K562 (cell line): ENCODE measurements around the gene APLP1. TPM values are rescaled to one million over a fixed set of nuclear protein-coding genes. Genes with fewer than 3 reads are reported as not detected.

ENCODE experiments used
- CBX1 ChIP-seq: sonication (generic); IDR thresholded peaks from 2 replicates; pipeline ENCODE4 v1.6.1; 2016; ENCODE audit warnings: antibody characterized with exemption, low read depth, mild to moderate bottlenecking
- FIP1L1 ChIP-seq: fragments of 200-400 bp; formaldehyde crosslinking; IDR thresholded peaks from 2 replicates; pipeline ENCODE4 v1.6.1; 2018; ENCODE audit warnings: mild to moderate bottlenecking, low read depth, low read length; ENCODE audit not compliant: poor library complexity, severe bottlenecking
- ILF3 ChIP-seq: fragments of 450-650 bp; IDR thresholded peaks from 2 replicates; pipeline ENCODE4 v1.6.1; 2018; ENCODE audit warnings: antibody characterized with exemption, mild to moderate bottlenecking, moderate library complexity, borderline replicate concordance
- MEF2D ChIP-seq: conservative IDR thresholded peaks from 2 replicates; pipeline ENCODE4 v1.6.1; 2016; ENCODE audit warnings: low read depth, missing genetic modification characterization, missing compliant biosample characterization
- MXI1 ChIP-seq: IDR thresholded peaks from 2 replicates; pipeline ENCODE4 v1.6.1; 2011; ENCODE audit warnings: low read depth, mild to moderate bottlenecking, improper control_type of control experiment, low read length
- NR2C1 ChIP-seq, 2 experiments: fragments of 450-650 bp; IDR thresholded peaks; 2 replicates each; pipeline ENCODE4 v1.6.1; 2017; ENCODE audit warnings: mild to moderate bottlenecking in 2 of 2, antibody characterized with exemption in 1 of 2, inconsistent platforms in 1 of 2, missing compliant biosample characterization in 1 of 2, missing genetic modification characterization in 1 of 2
- NR2C2 ChIP-seq, 2 experiments: fragments of 200-800 bp in 1 of 2; sonication (Bioruptor generic) in 1 of 2; sonication (generic) in 1 of 2; formaldehyde crosslinking in 1 of 2; IDR thresholded peaks; 2 replicates each; pipeline versions ENCODE4 v1.6.1 to v1.8.0; 2016 to 2022; ENCODE audit warnings: mild to moderate bottlenecking in 1 of 2, missing compliant biosample characterization in 1 of 2, missing genetic modification characterization in 1 of 2, missing genetic modification reagents in 1 of 2
- PURB ChIP-seq: sonication (generic); formaldehyde crosslinking; IDR thresholded peaks from 2 replicates; pipeline ENCODE4 v1.9.0; 2021; ENCODE audit warnings: low read depth, mild to moderate bottlenecking, missing genetic modification reagents
- RAD51 ChIP-seq: fragments of 450-650 bp; IDR thresholded peaks from 2 replicates; pipeline ENCODE4 v1.7.1; 2016; ENCODE audit warnings: low read depth, mild to moderate bottlenecking, borderline replicate concordance
- SOX6 ChIP-seq: fragments of 450-650 bp; IDR thresholded peaks from 2 replicates; pipeline ENCODE4 v1.6.1; 2014; ENCODE audit warnings: mild to moderate bottlenecking
- TAF7 ChIP-seq: fragments of 450-650 bp; IDR thresholded peaks from 2 replicates; pipeline ENCODE4 v1.6.1; 2016; ENCODE audit warnings: missing genetic modification characterization, missing compliant biosample characterization
- TARDBP ChIP-seq: fragments of 450-650 bp; IDR thresholded peaks from 2 replicates; pipeline ENCODE4 v1.6.1; 2016
- ZBED1 ChIP-seq: IDR thresholded peaks from 2 replicates; pipeline ENCODE4 v1.6.1; 2014
- ZNF318 ChIP-seq, 2 experiments: fragments of 450-650 bp; IDR thresholded peaks; 2 replicates each; pipeline ENCODE4 v1.6.1; 2016; ENCODE audit warnings: mild to moderate bottlenecking in 2 of 2, borderline replicate concordance in 1 of 2, low read depth in 1 of 2, moderate library complexity in 1 of 2
- polyA plus RNA-seq, 8 experiments: library from polyadenylated mRNA; depleted of rRNA in 4 of 8; stranded (reverse) in 5 of 8; unstranded in 3 of 8; fragments of >200 nt; fragmentation: Nextera tagmentation in 2 of 8; fragmentation: Illumina TruSeq in 1 of 8; extraction: Ambion mirVana in 2 of 8; extraction: Trizol in 1 of 8; gene quantifications; 2 replicates each; pipeline versions ENCODE4 v1.2.1 to v1.2.3, GENCODE V29; 2011 to 2014; ENCODE audit warnings: inconsistent platforms in 1 of 8, missing spikeins in 1 of 8
- total RNA-seq, 7 experiments: library from RNA; depleted of rRNA in 6 of 7; stranded (reverse); fragments of >200 nt in 6 of 7; fragmentation: Illumina TruSeq in 2 of 7; extraction: Trizol in 2 of 7; gene quantifications; 2 replicates each; pipeline versions ENCODE4 v1.2.1 to v1.2.3, GENCODE V29; 2011 to 2021; ENCODE audit warnings: low replicate concordance in 1 of 7
- TF ChIP-seq, protein P1 (sequence below): fragments of 250-450 bp; sonication (Bioruptor Pico); IDR thresholded peaks from 2 replicates; pipeline ENCODE4 v1.8.0; 2022; ENCODE audit warnings: inconsistent platforms, mild to moderate bottlenecking, moderate library complexity, borderline replicate concordance
- TF ChIP-seq, protein P2 (sequence below): fragments of 450-650 bp; formaldehyde crosslinking; conservative IDR thresholded peaks from 2 replicates; pipeline ENCODE4 v1.4.0; 2022; ENCODE audit warnings: mild to moderate bottlenecking, missing genetic modification characterization

APLP1 gene
- total and polyA plus RNA-seq, 9 of the 15 experiments (the other 6 are each of a cell fraction or from before 2014, with no cell fraction given) = 0.69 to 9.9 (median 4.7) TPM

- TF ChIP-seq ILF3 (no peak), SOX6 (0 out of 2 replicates have a peak, but pooled peaks have one; percentile 34), FIP1L1 (no peak), ZBED1 (no peak), TARDBP (no peak), TAF7 (tag) (no peak), RAD51 (no peak), ZNF318 (IDR thresholded peaks at IDR 0.05; ENCODE audit: borderline replicate concordance in 1 of 2, low read depth in 1 of 2) (peak in 1 of 2 experiments; percentile 76; a peak in 2 of 4 replicates), PURB (no peak), CBX1 (peak; percentile 95), NR2C2 (CRISPR knock-in tag; IDR thresholded peaks at IDR 0.05) (no peak), NR2C2 (tag; IDR thresholded peaks at IDR 0.05) (peak; percentile 40; the same call in 1 of the 2 replicates), MXI1 (no peak), MEF2D (tag) (no peak; the same call in 1 of the 2 replicates), NR2C1 (IDR thresholded peaks at IDR 0.05) (no peak), NR2C1 (tag; IDR thresholded peaks at IDR 0.05) (no peak)
- TF ChIP-seq, protein P1, sequence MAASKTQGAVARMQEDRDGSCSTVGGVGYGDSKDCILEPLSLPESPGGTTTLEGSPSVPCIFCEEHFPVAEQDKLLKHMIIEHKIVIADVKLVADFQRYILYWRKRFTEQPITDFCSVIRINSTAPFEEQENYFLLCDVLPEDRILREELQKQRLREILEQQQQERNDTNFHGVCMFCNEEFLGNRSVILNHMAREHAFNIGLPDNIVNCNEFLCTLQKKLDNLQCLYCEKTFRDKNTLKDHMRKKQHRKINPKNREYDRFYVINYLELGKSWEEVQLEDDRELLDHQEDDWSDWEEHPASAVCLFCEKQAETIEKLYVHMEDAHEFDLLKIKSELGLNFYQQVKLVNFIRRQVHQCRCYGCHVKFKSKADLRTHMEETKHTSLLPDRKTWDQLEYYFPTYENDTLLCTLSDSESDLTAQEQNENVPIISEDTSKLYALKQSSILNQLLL (CRISPR knock-in tag) = no peak
- TF ChIP-seq, protein P2, sequence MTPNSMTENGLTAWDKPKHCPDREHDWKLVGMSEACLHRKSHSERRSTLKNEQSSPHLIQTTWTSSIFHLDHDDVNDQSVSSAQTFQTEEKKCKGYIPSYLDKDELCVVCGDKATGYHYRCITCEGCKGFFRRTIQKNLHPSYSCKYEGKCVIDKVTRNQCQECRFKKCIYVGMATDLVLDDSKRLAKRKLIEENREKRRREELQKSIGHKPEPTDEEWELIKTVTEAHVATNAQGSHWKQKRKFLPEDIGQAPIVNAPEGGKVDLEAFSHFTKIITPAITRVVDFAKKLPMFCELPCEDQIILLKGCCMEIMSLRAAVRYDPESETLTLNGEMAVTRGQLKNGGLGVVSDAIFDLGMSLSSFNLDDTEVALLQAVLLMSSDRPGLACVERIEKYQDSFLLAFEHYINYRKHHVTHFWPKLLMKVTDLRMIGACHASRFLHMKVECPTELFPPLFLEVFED (CRISPR knock-in tag) = no peak
Measured at GRCh38 chr19:35908973-35909683, 40.8 kb downstream of the APLP1 start (continued).
